GM18858 (cell line): ENCODE measurements around the gene CEP57.
"Not testable (repeated sequence)": the region's sequence is repeated elsewhere in the genome, so short reads cannot be mapped to it uniquely, and the experiment has no call there.

Experiments
- ATAC-seq: cut with Tn5 transposase; IDR thresholded peaks from one replicate; pipeline ENCODE4 v1.9.1; 2021; ENCODE audit not compliant: unreplicated experiment

The CEP57 gene

DNA sequence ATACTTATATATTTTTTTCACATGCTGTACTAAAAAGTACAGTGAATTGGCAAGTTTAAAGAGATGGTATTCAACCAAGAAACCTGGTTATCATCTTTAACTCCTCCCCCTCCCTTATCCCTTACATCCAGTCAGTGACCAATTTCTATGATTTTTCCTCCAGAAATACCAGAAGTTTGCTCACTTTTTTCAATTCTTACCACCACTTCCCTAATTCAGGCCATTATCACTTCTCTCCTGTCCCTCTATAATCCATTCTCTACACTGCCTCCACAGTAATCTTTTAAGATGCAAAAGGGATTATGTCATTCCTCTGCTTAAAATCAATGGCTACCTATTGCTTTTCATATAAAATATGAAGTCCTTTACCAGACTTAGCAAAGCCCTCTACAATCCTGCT is 62.8 kb downstream of the CEP57 start:
- no peak for ATAC-seq

DNA sequence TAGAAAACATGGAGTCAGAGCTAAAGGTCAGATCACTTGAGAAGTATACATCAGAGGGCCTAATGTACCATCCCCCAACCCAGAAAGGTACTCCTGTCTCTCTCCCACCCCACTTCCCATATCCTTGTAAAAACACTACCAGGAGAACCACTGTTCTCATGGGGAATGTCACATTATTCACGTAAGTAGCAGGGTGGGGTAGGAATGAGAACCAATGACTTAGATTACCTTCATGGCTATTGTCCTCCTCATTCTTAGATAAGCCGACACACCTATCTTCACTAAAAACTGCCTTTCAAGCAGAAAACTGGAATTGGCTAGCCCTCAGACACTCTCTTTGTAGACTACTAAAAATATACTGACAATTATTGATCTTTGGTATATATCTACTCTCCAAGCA is 63.6 kb downstream of the CEP57 start:
- ATAC-seq = no peak

- not testable (repeated sequence) for ATAC-seq
These were observed 64.1 kb downstream of the CEP57 start for GRCh38 chr11:95854362-95854761.

GRCh38 chr11:95860024-95860423 is 69.7 kb downstream of the CEP57 start:
- ATAC-seq = not testable (repeated sequence)

GRCh38 chr11:95863486-95864140 is 73.3 kb downstream of the CEP57 start:
- ATAC-seq = no peak

DNA sequence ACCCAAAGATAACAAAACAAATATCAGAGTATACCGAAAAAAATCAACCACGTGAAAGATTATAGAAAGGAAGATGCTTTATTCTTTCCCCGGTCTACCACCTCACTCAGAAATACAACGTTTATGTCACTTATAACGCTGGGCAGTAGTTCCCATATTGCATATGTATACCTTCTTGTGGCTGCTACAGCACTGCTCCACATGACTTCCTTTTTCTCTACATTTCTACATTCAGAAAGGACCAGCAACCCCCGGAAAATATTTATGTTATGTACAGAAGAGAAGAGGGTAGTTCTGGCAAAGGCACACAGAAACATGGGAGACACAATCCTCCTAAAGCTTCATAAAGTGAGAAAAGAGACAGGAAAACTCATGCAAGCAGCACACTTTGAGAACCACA is 76.8 kb downstream of the CEP57 start:
- no peak for ATAC-seq

DNA sequence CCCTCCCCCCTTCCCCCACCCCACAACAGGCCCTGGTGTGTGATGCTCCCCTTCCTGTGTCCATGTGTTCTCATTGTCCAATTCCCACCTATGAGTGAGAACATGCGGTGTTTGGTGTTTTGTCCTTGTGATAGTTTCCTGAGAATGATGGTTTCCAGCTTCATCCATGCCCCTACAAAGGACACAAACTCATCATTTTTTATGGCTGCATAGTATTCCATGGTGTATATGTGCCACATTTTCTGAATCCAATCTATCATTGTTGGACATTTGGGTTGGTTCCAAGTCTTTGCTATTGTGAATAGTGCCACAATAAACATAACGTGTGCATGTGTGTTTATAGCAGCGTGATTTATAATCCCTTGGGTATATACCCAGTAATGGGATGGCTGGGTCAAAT is 80.6 kb downstream of the CEP57 start:
- ATAC-seq = not testable (repeated sequence)

GRCh38 chr11:95877291-95877690 is 87.0 kb downstream of the CEP57 start:
- no peak for ATAC-seq
